Activated CD8-positive, alpha-beta memory T cell treated with anti-CD3 and anti-CD28 coated beads for 48 hours (primary cell): ENCODE data around the gene SQOR.

Source experiments
- DNase-seq, 3 experiments: peaks; one replicate each; pipeline ENCODE4 v3.0.0-alpha.2; 2020; ENCODE audit warnings: low read depth in 2 of 3, low spot score in 2 of 3

Gene SQOR

DNA sequence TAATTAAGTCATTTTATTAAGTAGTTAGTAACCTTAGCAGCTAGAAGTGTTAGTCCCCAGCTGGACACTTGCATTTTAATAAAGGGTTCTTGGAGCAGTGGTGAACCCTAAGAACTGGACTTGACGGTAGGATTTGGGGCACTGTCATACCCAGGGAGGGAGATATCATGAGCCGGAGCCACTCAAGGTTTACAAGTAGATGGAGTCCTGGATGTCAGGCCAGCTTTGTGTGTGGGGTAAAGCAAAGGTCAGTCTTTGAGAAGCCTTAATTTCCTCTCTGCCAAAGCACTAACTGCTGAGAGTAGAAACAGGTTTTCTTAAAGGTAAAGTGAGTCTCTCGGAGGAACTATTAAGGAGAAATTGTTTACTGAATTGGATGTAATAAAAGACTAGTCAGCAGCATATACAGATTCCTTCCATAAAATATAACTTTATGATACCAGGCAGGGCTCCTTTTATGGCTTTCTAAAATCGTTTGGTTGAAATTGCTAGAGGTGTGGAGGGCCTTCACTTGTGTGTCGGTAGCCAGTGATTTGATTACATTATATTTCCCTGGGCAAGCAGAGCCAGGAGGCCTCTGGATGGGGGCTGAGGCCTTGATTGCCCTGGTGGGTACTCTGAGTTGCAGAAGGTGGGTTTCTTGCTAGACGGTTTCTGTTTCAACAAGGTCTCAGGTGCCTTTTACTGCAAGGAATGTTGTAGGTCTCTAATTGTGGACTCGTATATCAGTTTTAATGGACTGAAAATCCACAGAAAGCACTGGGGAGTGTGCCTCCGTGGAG is 23.1 kb downstream of the SQOR start:
- no peak for DNase-seq

DNA sequence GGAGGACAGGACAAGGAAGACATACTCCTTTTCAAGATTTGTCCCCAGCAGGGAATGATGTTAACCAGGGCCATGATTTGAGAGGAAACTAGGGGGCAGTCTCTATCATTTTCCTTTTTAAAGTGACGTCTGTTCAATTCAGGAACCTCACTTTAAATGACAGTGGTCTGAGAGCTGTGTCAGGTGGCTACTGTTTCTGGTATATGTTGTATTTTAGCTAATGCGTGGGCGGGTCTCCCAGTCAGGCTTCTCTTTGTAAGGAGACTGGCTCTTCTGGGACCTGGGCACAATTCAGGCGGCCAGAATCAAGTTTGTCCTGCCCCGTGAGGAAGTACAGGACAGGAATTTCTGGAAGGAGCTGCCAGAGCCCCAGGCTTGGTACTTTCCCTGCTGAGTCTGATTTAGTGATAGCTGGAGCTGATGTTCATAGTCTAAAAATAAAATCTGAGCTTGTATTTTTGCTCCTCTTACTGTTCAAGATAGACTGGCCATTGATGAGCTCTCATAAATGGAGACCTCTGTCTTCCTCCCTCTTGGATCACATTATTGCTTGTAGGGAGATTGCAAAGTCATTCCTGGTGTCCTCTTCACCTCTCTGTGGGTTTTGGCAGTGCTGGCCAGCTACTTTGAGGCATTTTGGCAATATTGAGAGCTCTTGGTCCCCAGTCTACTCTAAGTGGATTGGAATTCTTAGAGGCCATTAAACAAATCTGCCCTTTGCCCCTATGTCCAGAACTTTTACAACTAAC is 25.6 kb downstream of the SQOR start:
- DNase-seq: no peak

DNA sequence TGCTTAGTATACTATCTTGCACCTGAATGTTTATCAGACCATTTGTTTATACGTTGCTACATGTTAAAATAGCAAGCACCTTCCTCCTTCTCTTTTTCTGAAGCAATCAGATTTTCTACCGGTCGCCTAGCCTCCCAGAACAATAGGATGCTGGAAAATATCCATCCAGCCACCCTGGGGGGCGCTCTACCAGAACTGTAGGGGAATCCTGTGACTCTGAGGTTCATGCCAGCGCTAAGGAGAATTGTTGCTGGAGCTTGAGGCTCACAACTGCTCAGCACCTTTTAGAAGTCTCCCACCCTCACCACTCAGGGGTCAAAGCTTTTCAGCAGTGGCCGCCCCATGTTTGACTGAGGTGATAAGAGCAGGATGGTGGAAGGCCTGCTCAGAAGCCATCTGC is 27.5 kb downstream of the SQOR start:
- DNase-seq: no peak

- no peak for DNase-seq
These were observed 29.6 kb downstream of the SQOR start for GRCh38 chr15:45664451-45664850.

DNA sequence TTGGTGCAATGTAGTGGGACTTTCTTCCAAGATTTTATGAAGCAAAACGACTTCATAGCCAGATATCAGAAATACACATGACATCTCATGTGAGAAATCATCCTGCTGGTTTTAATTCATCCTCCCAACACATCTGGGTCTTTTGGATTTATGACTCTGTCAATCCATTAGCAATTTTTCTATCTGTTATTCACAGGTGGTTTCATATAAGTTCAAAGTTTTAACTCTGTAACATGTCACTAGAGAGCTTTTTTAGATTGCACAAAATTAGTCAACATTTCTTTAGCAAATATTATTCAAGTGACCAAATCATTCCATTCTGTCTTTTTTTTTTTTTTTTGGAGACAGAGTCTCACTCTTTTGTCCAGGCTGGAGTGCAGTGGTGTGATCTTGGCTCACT is 30.4 kb downstream of the SQOR start:
- DNase-seq: no peak

DNA sequence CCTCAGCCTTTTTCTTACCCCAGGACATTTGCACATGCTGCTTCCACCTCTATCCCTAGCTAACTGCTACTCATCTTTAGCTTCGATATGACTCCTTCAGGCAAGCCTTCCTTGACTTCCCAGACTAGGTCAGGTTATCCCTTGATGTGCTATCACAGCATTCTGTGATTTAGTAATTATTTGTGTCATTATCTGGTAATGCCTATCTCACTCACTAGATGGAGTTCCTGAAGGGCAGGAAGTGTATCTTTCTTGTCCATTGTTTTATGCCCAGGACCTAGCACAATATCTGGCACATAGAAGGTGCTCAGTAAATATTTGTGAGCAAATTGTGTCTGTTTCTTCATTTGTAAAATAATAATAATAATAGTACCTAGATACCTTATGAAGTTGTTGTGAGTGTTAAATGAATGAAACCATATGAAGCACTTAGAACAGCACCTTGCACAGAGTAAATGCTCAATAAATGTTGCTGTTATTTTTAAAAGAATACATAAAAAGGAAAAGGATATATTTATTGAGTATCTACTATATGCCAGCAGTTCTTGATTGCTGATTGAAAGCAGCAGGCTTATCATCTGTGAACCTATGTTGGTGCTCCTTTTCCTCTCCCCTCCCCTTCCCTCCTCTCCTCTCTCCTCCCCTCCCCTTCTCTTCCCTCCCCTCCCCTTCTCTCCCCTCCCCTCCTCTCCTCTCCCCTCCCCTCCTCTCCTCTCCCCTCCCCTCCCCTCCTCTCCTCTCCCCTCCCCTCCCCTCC is 31.5 kb downstream of the SQOR start:
- DNase-seq: no peak

GRCh38 chr15:45667002-45667401 is 32.2 kb downstream of the SQOR start:
- no peak for DNase-seq

- no peak for DNase-seq
These were observed 33.6 kb downstream of the SQOR start for GRCh38 chr15:45668386-45668785.

- no peak for DNase-seq
These were observed 34.6 kb downstream of the SQOR start for GRCh38 chr15:45669422-45669821.

DNA sequence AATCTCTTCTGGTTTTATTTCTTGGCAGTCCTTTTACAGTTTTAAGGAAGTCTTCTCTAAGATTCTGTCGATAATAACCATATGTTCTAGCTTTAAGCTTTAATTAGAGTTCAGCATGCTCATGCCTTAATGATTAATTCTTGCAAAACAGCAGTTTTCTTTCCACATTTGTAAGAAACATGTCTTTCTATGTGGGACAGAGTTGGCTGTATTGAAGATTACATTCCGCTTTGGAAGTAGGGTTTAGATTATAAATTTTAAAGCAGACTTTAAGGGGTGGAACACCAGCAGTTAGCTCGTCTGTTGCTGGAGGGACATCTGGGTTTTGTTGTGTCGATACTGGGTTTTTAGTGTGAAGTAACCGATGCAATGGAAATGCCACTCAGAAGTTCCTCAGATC is 35.3 kb downstream of the SQOR start:
- DNase-seq: no peak

DNA sequence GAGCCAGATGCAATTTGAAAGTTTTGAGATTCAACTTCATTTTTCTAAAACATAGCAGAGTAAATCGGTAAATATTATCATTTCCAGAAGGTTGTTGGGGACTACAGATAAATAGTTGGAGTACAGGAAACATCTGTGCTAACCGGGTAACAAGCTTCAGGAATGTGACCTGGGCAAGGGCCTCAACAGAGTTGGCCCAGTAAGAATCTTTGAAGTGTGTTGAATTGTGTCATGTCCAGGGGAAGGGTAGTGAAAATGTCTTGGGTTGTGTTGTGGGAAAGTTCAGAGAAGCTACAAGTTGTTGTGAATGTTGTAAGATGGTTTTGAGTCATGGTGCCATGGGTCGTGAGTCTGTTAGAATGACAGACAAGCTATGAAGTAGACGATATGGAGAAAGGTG is 35.7 kb downstream of the SQOR start:
- no peak for DNase-seq

GRCh38 chr15:45674677-45675076 is 39.8 kb downstream of the SQOR start:
- no peak for DNase-seq

- DNase-seq: no peak
These were observed 43.0 kb downstream of the SQOR start for GRCh38 chr15:45677797-45678196.

DNA sequence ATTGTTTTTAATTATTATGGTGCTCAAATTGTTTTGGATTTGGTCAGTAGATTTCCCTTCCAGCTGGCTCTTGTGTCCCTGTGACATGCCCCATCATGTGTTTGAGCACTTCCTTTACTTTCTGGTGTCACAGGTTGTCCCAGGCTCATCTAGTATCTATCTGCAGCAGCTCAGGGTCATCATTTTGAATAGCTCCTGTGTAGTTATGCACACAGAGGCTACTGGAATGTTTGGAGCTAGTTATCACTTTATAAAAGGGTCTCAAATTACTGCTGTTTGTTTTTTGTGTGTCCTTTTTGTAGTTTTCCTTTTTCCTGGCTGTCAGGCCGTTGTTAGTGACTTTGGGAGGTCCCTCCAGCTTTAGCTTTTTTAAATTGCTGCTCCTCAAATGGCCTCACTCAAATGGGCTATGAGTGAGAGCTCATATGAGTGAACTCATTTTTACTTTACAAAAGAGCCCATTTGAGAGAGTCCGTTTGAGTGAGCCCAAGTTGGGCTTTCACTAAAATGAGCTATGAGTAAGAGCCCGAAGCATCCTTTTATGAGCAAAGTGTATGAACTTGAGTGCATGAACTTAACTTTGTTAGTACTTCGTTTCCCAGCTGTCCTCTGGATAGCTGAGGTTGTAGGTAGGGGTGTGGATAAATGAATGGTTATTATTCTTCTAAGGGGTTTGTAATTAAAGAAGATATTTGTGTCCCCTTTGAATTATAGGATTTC is 43.8 kb downstream of the SQOR start:
- no peak for DNase-seq

- DNase-seq: no peak
These were observed 49.7 kb downstream of the SQOR start for GRCh38 chr15:45684533-45684932.

GRCh38 chr15:45689616-45690015 is 54.8 kb downstream of the SQOR start:
- DNase-seq: no peak

DNA sequence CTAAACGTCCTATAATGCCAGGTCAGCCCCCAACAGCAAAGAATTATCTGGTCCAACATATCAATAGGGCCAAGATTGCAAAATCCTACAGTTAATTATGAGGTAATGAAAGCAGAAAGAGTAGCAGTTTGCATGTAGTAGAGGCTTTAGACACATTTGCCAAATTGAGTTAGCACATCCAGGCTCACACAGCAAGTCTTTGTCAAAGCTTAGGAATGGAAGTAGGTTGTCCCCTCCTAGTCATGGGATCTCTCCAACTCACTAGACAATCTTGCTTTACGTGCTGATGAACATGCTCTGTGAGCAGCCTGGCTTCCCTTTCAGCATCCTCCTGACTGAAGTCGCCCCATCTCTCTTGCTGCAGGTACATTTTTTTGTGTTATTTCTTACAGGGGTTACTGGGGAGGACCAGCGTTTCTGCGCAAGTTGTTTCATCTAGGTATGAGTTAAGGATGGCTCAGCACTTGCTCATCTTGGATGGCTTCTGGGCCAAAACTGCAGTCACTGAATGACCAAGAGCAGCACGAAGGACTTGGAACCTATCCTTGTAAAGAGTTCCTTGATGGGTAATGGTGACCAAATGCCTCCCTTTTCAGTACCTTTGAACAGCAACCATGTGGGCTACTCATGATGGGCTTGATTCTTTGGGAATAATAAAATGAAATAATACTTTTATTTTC is 55.9 kb downstream of the SQOR start:
- DNase-seq: no peak

DNA sequence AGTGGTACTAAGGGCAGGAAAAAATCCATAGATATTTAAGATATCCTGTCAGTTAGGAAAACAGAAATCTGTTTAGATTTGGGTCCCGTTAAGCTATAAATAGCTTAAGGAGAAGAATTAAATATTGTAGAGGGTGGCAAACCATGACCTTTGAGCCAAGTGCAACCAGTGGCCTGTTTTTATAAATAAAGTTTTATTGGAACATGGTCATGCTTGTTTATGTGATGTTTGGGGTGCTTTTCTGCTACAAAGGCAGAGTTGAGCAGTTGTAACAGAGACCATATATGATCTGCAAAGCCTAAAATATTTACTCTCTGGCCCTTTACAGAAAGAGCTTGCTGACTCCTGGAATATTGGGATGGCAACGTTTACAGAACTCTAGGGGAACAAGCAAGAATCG is 66.3 kb downstream of the SQOR start:
- DNase-seq: no peak

DNA sequence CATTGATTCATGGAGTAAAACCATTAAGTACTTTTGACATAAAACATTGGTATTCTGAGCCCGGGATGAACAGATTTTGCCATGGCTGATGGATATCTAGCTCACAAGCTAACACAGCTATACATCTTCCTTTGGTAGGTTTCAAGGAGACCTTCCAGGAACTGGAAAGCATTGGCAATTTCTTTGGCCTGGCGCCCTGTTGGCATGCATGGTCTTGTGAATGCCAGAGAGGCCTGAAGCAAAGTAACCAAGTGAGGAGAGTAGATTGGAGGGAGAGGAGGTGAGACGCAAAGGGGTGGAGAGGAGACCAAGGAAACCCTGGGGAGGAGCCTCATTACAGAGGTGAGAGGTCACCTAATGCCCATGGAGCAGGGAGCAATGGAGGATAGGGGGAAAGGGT is 67.2 kb downstream of the SQOR start:
- DNase-seq: no peak

GRCh38 chr15:45703670-45704328 is 69.0 kb downstream of the SQOR start:
- DNase-seq: no peak
